ENCODE results near the gene DERA. TPM values are rescaled to one million over a fixed set of nuclear protein-coding genes. Genes with fewer than 3 reads are reported as not detected.
"Not testable (repeated sequence)": the region's sequence is repeated elsewhere in the genome, so short reads cannot be mapped to it uniquely, and the experiment has no call there.

DERA gene
- total RNA-seq, 2 experiments from 2014 or later: 30.9 to 35.7 TPM

DNA sequence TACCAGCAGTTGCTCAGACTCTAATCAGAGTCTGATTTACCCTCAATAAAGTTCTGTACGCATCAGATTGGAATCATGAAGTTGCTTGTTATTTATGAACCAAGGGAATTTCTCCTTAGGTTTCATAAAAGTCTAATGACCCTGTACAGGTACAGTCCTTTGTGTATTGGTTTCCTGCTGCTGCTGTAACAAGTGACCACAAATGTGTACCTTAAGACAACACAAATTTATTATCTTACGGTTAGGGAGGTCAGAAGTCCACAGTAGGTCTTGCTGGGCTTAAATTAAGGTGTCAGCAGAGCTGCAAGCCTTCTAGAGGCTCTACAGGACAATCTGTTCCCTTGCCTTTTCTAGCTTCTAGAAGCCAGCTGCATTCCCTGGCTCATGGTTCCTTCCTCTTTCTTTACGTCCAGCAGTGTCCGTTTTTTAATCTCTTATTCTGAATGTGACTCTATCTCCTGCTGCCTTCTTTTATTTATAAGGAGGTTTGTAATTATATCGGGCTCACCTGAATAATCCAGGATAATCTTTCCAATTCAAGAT is 6.7 kb upstream of the DERA start:
- Mint-ChIP-seq H3K27me3 (no peaks in the 10 kb centered on the region), H3K27ac (no peak overlapping the region), H3K36me3 (ENCODE audit: low read depth) (peaks cover 30% of the 10 kb centered on the region), H3K9me3 (ENCODE audit: low read depth) (no peaks in the 10 kb centered on the region), H3K4me1 (no peaks in the 10 kb centered on the region), H3K4me3 (no peak overlapping the region)
- no peak for ATAC-seq
- DNase-seq: no peak
- POLR2A ChIA-PET: no interaction called here
- CTCF ChIA-PET: no interaction called here
- intact Hi-C loops (cut with DNase I, micrococcal nuclease): no loop called here

DNA sequence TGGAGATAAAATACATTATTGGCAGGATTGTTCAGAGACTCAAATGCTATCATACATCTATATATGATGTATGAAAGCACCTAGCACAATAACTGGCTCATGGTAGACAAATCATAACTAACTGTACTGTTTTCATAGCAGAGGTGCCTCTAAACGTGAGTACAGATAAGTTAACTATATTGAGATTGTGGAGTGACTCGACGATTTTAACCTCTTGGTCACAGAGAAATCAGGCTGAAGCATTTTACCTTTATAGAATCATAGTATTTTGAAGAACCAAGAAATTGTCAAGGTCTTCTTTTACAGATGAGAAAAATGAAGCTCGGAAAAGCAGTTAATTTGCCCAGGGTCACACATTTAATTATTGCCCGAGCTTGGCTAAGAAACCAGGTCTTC is 666 bp upstream of the DERA start:
- no peak for ATAC-seq
- H3K27ac Mint-ChIP-seq: no peak overlapping the region
- H3K36me3 Mint-ChIP-seq (ENCODE audit: low read depth): no peaks in the 10 kb centered on the region

GRCh38 chr12:15911931-15912330 is 799 bp downstream of the DERA start:
- CTCF ChIA-PET: interaction anchor here (1.0 to 1.9 kb wide), 2 partner anchors 11 to 321 kb away, joined by 3 to 7 read pairs; no protein-coding TSS in a partner anchor
- H3K27ac Mint-ChIP-seq: peak overlapping the region; percentile 83
- H3K27me3 Mint-ChIP-seq; POLR2A ChIA-PET; DNase-seq; H3K4me1 Mint-ChIP-seq; ATAC-seq; H3K9me3 Mint-ChIP-seq (ENCODE audit: low read depth); H3K36me3 Mint-ChIP-seq (ENCODE audit: low read depth): not testable (repeated sequence)
- intact Hi-C loops (cut with DNase I, micrococcal nuclease): loop anchor here (1.0 kb wide), 1 partner anchor 30 kb away; the partner anchor contains the start of gene STRAP (in 2 of the 2)
- H3K4me3 Mint-ChIP-seq: peak overlapping the region; percentile 80

More for the DNA sequence above, 666 bp upstream of the DERA start:
- POLR2A ChIA-PET: interaction anchor here (0.8 to 1.5 kb wide), 3 partner anchors 10 to 35 kb away, joined by 3 to 5 read pairs (median 3); no protein-coding TSS in a partner anchor
- H3K27me3 Mint-ChIP-seq: no peaks in the 10 kb centered on the region
- CTCF ChIA-PET: interaction anchor here (0.6 to 2.4 kb wide), 8 partner anchors 9 to 641 kb away, joined by 3 to 45 read pairs (median 4); no protein-coding TSS in a partner anchor
- intact Hi-C loops (cut with DNase I, micrococcal nuclease): no loop called here
- H3K4me3 Mint-ChIP-seq: peak overlapping the region; percentile 80
- DNase-seq: no peak
- H3K9me3 Mint-ChIP-seq (ENCODE audit: low read depth): no peaks in the 10 kb centered on the region
- H3K4me1 Mint-ChIP-seq: peaks cover 7% of the 10 kb centered on the region

DNA sequence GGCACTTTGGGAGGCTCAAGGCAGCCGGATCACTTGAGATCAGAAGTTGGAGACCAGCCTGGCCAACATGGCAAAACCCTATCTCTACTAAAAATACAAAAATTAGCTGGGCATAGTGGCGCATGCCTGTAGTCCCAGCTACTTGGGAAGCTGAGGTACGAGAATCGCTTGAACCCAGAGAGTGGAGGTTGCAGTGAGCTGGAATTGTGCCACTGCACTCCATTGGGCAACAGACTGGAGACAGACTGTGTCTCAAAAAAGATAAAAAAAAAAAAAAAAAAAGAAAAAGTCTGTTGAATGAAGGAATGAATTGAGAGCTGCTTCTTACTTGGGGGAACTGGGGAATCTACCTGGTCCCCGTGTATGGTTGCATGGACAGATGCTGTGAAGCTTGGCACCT is 3.0 kb downstream of the DERA start:
- H3K9me3 Mint-ChIP-seq (ENCODE audit: low read depth); H3K27me3 Mint-ChIP-seq; H3K27ac Mint-ChIP-seq; ATAC-seq; H3K4me3 Mint-ChIP-seq; POLR2A ChIA-PET; H3K36me3 Mint-ChIP-seq (ENCODE audit: low read depth); intact Hi-C loops (cut with DNase I, micrococcal nuclease); H3K4me1 Mint-ChIP-seq; DNase-seq: not testable (repeated sequence)
- CTCF ChIA-PET: interaction anchor here (0.6 kb wide), 1 partner anchor 593 kb away, joined by 3 read pairs; no protein-coding TSS in a partner anchor

GRCh38 chr12:15918066-15918465 is 6.9 kb downstream of the DERA start:
- intact Hi-C loops (cut with DNase I, micrococcal nuclease): no loop called here
- peaks cover 14% of the 10 kb centered on the region for H3K4me1 Mint-ChIP-seq
- peaks cover 7% of the 10 kb centered on the region for H3K36me3 Mint-ChIP-seq (ENCODE audit: low read depth)
- ChIA-PET POLR2A (no interaction called here), CTCF (interaction anchor here (1.6 kb wide), 1 partner anchor 11 kb away, joined by 3 read pairs; no protein-coding TSS in a partner anchor)
- no peaks in the 10 kb centered on the region for H3K27me3 Mint-ChIP-seq
- DNase-seq (no peak), ATAC-seq (no peak)
- no peak overlapping the region for H3K4me3 Mint-ChIP-seq
- H3K27ac Mint-ChIP-seq: no peak overlapping the region
- H3K9me3 Mint-ChIP-seq (ENCODE audit: low read depth): peaks cover 2% of the 10 kb centered on the region

- ChIA-PET CTCF (interaction anchor here (0.6 kb wide), 1 partner anchor 362 kb away, joined by 3 read pairs; no protein-coding TSS in a partner anchor), POLR2A (no interaction called here)
- no peak overlapping the region for H3K27ac Mint-ChIP-seq
- no peak overlapping the region for H3K4me3 Mint-ChIP-seq
- H3K9me3 Mint-ChIP-seq (ENCODE audit: low read depth): peaks cover 2% of the 10 kb centered on the region
- intact Hi-C loops (cut with DNase I, micrococcal nuclease): no loop called here
- H3K27me3 Mint-ChIP-seq: no peaks in the 10 kb centered on the region
- H3K4me1 Mint-ChIP-seq: peaks cover 14% of the 10 kb centered on the region
- peaks cover 7% of the 10 kb centered on the region for H3K36me3 Mint-ChIP-seq (ENCODE audit: low read depth)
- no peak for ATAC-seq
- DNase-seq: no peak
Observed at GRCh38 chr12:15919418-15919817, 8.3 kb downstream of the DERA start.

DNA sequence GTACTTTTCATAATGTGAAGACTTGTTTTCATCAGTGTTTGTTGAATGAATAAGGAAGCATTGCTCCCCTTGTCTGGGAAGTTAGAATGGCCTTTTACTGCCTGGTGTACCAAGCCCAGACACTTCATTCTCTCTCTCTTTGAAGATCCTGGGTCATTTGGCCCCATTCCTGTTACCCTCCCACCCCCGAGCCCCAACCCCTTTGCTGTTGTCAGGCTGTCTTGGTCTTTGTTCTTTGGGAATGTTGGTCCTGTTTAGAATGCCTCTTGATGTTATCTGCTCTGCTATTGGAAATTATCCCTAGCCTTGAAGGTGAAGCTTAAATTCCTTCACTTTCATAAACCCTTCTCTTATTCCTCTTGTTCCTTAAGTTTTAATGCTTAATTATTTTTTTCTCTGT is 13.8 kb downstream of the DERA start:
- Mint-ChIP-seq H3K27me3 (no peaks in the 10 kb centered on the region), H3K36me3 (ENCODE audit: low read depth) (no peaks in the 10 kb centered on the region), H3K9me3 (ENCODE audit: low read depth) (peaks cover 2% of the 10 kb centered on the region), H3K4me3 (no peak overlapping the region), H3K27ac (no peak overlapping the region), H3K4me1 (peaks cover 8% of the 10 kb centered on the region)
- no peak for DNase-seq
- POLR2A ChIA-PET: no interaction called here
- intact Hi-C loops (cut with DNase I, micrococcal nuclease): no loop called here
- CTCF ChIA-PET: no interaction called here
- ATAC-seq: no peak

DNA sequence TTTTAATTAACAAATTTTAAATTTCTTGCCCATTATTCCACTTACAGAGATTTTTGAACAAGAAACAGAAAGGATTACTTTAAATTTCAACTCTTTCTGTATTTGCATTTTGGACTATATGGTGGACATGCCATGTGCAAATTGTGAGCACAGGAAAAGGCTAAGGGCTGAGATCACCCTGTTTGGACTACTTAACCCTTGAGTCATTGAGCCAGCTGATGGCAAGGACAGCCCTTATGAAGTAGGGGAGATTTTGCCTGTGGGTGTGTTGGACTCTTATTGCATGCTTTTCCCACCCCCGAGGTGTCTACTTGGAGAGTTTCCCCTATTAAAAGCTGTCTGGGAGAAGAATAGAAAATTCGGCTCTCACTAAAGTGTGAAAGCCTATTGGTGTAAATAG is 17.2 kb downstream of the DERA start:
- DNase-seq (no peak), ATAC-seq (no peak)
- intact Hi-C loops (cut with DNase I, micrococcal nuclease): no loop called here
- POLR2A ChIA-PET: no interaction called here
- Mint-ChIP-seq H3K4me1 (peaks cover 5% of the 10 kb centered on the region), H3K36me3 (ENCODE audit: low read depth) (peaks cover 5% of the 10 kb centered on the region), H3K4me3 (no peak overlapping the region), H3K9me3 (ENCODE audit: low read depth) (peaks cover 2% of the 10 kb centered on the region), H3K27me3 (no peaks in the 10 kb centered on the region), H3K27ac (no peak overlapping the region)
- CTCF ChIA-PET: interaction anchor here (1.0 kb wide), 1 partner anchor 131 kb away, joined by 3 read pairs; no protein-coding TSS in a partner anchor

- DNase-seq: no peak
- ATAC-seq: no peak
- ChIA-PET POLR2A (no interaction called here), CTCF (interaction anchor here (0.6 to 1.4 kb wide), 4 partner anchors 8 to 339 kb away, joined by 3 to 7 read pairs (median 3); no protein-coding TSS in a partner anchor)
- Mint-ChIP-seq H3K27ac (no peak overlapping the region), H3K9me3 (ENCODE audit: low read depth) (peaks cover 2% of the 10 kb centered on the region), H3K27me3 (no peaks in the 10 kb centered on the region), H3K4me1 (peaks cover 5% of the 10 kb centered on the region), H3K36me3 (ENCODE audit: low read depth) (peaks cover 5% of the 10 kb centered on the region), H3K4me3 (no peak overlapping the region)
- intact Hi-C loops (cut with DNase I, micrococcal nuclease): no loop called here
Observed at GRCh38 chr12:15928870-15929571, 17.9 kb downstream of the DERA start.

DNA sequence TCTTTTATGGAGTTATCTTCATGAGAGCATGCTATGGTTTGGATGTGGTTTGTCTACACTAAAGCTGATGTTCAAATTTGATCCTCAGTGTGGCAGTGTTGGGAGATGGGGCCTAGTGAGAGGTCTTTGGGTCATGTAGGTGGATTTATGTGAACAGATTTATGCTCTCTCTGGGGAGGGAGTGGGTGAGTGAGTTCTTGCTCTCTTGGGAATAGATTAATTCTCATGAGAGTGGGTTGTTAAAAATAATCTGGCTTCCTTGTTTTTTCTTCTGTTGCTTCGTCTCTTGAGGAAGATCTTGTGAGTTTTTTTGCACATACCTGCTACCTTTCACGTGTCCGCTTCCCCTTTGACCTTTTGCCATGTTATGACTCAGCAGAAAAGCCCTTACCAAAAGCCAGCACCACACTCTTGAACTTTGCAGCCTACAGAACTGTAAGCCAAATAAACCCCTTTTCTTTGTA is 20.5 kb downstream of the DERA start:
- ATAC-seq (no peak), DNase-seq (no peak)
- CTCF ChIA-PET: no interaction called here
- H3K27me3 Mint-ChIP-seq: no peaks in the 10 kb centered on the region
- H3K9me3 Mint-ChIP-seq (ENCODE audit: low read depth): peaks cover 4% of the 10 kb centered on the region
- POLR2A ChIA-PET: no interaction called here
- H3K4me3 Mint-ChIP-seq: no peak overlapping the region
- peaks cover 6% of the 10 kb centered on the region for H3K36me3 Mint-ChIP-seq (ENCODE audit: low read depth)
- intact Hi-C loops (cut with DNase I, micrococcal nuclease): no loop called here
- no peak overlapping the region for H3K27ac Mint-ChIP-seq
- peaks cover 5% of the 10 kb centered on the region for H3K4me1 Mint-ChIP-seq

DNA sequence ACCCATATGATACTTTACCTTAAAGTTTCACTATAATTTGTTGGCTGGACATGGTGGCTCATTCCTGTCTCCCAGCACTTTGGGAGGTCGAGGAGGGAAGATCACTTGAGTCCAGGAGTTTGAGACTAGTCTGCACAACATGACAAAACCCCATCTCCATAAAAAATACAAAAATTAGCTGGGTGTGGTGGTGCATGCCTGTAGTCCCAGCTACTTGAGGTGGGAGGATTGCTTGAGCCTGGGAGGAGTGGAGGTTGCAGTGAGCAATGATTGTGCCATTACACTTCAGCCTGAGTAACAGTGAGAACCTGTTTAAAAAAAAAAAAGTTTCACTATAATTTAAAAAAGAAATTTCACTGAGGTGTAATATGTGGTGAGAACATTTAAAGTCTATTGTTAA is 21.2 kb downstream of the DERA start:
- Mint-ChIP-seq H3K4me1 (peaks cover 5% of the 10 kb centered on the region), H3K27ac (no peak overlapping the region), H3K27me3 (no peaks in the 10 kb centered on the region), H3K9me3 (ENCODE audit: low read depth) (peaks cover 5% of the 10 kb centered on the region), H3K4me3 (no peak overlapping the region), H3K36me3 (ENCODE audit: low read depth) (peaks cover 7% of the 10 kb centered on the region)
- ChIA-PET CTCF (no interaction called here), POLR2A (interaction anchor here (0.6 kb wide), 1 partner anchor 9 kb away, joined by 8 read pairs; no protein-coding TSS in a partner anchor)
- ATAC-seq: no peak
- intact Hi-C loops (cut with DNase I, micrococcal nuclease): no loop called here
- no peak for DNase-seq

- CTCF ChIA-PET: no interaction called here
- no peak overlapping the region for H3K4me3 Mint-ChIP-seq
- no peaks in the 10 kb centered on the region for H3K27me3 Mint-ChIP-seq
- POLR2A ChIA-PET: interaction anchor here (0.6 kb wide), 1 partner anchor 8 kb away, joined by 8 read pairs; no protein-coding TSS in a partner anchor
- intact Hi-C loops (cut with DNase I, micrococcal nuclease): no loop called here
- H3K4me1 Mint-ChIP-seq: peaks cover 5% of the 10 kb centered on the region
- peaks cover 10% of the 10 kb centered on the region for H3K36me3 Mint-ChIP-seq (ENCODE audit: low read depth)
- H3K27ac Mint-ChIP-seq: no peak overlapping the region
- ATAC-seq: no peak
- H3K9me3 Mint-ChIP-seq (ENCODE audit: low read depth): peaks cover 8% of the 10 kb centered on the region
- no peak for DNase-seq
Observed at GRCh38 chr12:15932971-15933370, 21.8 kb downstream of the DERA start.

All from activated CD4-positive, alpha-beta T cell treated with anti-CD3 and anti-CD28 coated beads for 36 hours (primary cell).